Measurements from ENCODE around the gene RAD52.

RAD52 gene

DNA sequence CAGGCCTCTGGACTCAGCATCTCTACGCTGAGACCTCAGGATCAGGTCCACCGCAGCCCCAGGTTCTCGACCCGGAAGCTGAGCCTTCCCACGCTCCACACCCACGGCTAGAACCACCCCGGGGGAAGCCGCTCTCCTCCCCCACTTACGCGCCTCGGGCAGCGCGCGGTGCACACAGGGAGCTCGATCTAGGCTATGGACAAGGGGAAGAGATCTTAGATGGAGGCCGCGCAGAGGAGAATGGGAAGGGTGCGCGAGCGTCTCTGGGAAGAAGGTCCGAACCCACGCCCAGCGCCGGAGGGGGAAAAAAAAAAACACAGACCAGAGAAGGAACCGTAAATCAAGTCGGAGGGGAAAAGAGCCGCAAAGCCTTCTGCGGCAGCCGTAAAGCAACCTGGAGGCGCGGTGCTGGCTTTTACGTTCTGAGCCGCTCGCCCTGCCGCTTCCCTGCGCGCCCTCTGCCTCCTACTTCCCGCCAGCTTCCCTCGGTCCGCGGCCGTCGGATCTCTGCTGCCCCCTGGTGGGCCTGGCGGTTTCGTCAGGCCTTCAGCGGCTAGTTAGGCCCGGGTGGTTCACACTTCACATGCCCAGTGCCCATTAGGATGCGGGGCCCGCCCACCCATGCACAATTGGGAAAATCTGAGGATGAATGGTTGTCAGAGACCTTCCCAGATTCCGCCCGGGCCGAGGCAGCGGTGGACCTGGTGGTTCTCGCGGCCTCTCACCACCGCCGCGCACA is at the start of gene RAD52:
Gene RAD52 (minus strand): TSS at position 242 of the 739 bp plus-strand sequence. CDS start 16,636 bp downstream, outside the sequence.
- peak; percentile 96 for DNase-seq (ENCODE audit: low read depth)

DNA sequence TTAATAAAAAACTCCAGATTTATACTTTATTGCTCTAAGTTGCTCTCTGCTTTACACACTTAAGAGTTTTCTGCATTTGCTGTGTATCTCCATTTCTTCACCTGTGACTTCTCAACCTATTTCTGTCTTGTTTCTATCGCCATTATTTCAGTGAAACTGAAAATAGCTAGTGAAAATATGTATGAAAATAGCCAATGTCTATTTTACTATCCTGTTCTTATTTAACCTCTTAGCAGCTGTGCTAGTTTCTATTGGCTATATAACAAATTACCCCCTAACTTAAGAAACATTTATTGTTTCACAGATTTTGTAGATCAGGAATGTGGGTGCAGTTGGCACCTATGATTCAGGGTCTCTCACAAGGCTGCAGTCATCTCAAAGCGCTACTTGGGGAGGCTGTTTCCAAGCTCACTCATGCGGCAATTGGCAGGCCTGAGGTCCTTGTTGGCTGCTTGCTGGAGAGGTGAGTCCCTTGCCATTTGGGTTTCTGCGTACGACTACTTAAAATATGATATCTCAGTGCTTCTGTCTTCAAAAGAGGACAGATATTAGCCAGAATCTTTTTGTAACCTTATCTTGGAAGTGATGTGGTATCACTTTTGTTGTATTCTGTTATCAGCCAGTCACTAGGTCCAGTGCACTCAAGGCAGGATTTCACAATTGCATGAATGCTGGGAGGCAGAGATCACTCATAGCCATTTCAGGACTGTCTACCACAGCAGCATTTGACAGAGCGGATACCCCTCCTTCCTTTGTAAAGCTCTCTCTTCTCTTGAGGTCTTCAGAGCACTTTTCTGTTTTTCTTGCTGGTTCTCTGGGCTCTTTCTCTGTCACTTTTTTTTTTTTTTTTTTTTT is 48.8 kb upstream of the RAD52 start:
- DNase-seq (ENCODE audit: low read depth): no peak

DNA sequence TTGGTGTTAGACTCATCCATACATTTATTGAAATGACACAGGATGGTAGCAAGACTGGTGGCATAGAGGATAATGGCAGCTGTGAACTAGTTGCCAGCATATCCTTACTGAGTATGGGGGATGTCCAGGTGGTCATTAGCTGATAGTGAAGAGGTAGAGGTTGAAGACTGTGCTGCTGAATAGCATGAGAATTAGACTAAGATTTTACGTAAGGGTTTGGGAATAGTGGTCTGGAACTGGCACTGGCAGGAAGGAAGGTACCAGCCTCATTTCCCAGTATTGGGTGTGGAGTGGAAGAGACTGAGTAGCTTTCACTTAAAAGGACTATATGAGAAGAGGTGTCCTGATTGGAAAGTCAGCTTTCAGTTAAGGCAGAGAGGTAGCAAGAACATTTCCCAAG is 48.0 kb upstream of the RAD52 start:
- no peak for DNase-seq (ENCODE audit: low read depth)

DNA sequence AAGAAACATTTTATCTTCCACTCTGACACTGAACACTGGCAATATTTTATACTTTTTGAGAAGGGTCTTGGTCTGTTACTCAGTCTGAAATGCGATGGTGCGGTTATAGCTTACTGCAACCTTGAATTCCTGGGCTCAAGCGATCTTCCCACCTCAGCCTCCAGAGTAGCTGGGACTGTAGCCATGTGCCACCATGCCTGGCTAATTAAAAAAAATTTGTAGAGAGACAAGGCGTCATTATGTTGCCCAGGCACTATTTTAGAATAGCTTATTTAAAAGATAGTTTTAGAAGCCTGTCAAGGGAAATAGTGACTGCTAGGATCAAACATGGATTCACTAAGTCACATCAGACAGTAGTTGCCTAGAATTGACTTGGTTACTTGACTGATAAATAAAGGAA is 47.4 kb upstream of the RAD52 start:
- DNase-seq (ENCODE audit: low read depth): no peak

DNA sequence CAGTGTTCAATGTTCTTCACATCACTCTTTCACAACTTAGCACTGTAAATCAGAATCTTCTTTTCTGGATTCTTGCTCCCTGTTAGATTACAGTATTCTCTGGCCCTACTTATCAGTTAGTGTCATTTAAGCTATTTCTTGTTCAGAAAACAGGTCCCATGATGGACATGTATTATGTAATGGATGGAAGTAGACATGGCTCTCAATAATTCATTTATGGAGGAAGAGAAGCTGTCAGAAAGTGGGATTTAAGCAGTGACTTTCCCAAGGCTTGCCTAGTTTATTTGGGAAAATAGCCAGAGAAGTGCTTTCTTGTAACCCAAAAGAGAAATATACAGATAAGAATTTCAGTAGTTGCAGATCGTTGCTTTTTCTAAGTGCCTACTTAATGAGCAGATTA is 43.2 kb upstream of the RAD52 start:
- DNase-seq (ENCODE audit: low read depth): no peak

DNA sequence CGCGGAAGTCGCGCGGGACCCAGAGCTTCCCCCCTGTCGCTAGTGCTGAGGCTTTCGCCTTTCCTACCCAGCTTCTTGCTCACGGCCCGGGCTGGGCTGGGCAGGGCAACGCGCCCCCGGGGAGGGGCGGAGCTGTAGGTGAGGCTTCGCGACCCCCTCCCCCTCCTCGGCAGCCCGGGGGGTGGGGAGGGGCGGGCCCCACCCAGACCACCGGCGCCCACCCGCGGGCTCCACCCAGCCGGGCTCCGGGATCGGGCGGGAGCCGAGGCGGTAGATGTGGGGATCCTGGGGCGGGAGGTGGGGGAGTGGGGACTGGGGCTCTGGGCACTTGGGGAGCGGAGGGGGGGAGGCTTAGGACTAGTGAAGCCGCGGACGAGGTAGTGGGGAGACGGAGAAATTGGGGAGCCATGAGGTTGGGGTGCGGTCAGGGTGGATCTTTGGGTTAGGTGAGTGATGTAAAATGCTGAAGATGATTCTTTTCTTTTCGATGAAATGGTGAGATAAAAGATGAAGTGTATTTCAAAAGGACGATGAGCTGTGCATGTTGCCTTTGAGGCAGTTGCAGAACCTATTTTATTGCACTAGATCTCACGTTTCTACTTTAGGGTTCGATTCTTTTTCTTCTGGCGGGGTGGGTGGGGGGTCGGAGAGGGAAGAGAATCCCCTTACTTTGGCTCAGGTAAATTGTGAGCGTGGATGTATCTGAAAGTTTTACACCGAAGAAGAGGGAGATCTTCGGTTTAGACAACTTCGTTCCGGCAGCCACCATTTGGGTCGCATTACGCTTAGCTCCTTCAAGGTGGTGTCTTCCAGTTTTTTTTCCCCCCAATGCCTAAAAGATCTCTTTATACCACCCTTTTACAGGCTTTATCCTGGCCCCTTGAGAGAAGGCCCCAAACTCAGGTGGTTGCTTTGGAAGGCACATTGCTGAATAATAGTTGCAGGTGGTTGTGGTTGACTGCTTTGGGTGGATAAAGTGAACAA is 42.1 kb upstream of the RAD52 start:
- DNase-seq (ENCODE audit: low read depth): no peak

DNA sequence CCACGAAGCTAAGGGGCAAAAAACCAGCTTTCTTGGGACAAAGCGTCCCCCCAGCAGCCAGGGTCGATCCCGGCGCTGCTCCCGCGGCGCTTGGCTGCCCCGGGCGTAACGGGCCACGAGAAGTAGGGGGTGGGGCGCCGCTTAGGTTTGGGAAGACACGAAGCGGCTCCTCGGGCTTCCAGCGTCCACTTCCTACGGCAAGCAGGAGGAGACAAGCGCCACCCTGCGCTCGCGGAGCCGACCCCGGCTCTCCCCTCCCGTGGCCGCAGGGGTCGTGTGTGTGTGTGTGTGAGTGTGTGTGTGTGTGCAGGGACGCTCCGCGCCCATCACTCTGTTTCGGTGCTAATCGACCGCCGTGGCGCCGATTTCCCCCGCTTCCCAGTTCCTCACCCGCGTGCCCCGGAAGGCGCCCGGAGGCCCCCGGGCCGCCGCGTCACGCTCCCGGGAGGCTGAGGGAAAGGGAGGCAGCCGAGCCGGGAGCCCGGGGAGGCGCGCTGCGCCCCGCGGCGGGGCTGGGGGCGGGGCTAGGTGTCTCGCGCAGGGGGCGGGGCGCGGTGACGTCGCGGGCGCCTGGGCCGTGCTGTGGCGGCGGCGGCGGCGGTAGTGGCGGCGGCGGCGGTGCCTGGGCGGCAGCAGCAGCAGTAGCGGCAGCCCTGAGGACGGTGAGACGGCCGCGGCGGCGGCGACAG is 41.3 kb upstream of the RAD52 start, which contains the start of gene ERC1:
Gene ERC1 (plus strand): TSS at position 563 of the 689 bp plus-strand sequence. CDS start 36,681 bp downstream, outside the sequence.
- DNase-seq (ENCODE audit: low read depth): peak; percentile 87

DNA sequence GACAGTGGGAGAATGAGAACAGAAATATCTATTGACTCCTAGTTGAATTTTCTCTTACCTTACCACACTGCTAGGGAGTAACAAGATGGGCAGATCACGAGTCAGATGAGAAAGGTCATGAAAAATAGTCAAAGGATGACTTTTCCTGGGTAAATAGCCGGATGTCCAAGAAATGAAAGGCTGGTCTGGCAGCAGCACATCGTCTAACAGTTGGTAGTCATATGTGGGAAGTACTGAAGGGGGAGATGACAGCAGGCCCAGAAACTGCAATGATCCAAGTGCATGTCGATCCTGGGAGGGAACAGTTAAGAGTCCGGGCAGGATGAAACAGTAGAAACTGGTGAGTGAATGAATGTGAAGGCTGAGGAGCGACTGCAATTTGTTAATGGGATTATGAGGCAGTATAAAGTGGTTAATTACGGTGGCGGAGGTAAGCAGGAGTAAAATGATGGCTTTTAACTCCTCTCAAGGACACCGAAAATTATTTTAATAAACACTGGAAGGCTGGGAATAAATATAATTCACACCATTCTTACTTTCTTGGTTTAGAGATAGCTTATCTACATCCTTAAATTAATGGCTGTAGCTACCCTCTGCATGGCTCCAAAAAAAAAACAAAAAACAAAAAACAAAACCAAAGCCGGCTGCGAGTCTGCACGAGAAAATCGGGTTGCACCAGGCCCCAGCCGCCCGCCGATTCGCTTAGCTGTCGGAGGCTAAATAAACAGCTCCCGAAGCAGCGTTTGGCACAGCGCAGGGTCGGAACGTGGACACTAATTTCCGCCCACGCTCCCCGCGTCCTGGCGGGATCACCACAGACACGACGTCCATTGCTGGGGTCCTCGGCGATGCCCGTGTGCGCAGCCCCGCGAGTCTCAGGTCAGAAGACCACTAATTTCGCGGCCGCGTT is 40.5 kb upstream of the RAD52 start:
- DNase-seq (ENCODE audit: low read depth): peak; percentile 37

DNA sequence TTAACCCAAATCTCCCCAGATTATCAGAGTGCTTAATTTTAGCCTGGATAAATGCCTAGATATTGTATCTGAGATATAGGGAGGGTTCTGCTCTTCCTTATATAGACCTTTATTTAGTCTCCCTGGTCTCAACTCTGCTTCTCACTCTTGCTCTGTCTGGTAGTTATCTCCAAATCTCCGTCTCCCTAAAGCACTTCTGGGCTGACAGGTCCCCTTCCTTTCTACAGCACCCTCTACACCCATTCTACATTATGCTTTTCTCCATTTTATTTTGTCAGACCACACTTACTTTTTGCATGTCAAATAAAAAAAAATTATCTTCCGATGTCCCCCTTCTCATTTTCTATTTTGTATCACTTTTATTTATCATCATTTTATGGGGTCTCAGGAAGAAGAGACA is 39.6 kb upstream of the RAD52 start:
- no peak for DNase-seq (ENCODE audit: low read depth)

DNA sequence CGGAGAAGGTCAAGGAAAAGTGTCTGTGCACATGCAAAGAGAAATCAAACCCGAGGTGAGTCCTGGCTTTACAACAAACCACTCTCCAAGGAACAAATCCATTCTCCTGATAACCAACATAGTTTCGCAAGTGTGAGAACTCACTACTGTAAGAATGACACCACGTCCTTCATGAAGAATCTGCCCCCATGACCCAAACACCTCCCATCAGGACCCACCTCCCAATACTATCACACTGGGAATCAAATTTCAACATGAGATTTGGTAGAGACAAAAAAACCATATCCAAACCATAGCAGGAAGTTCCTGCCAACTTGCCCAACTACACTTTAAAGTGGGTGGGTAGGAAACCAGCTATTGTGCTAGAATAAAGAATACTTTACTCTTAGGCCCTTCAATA is 39.2 kb upstream of the RAD52 start:
- DNase-seq (ENCODE audit: low read depth): no peak

DNA sequence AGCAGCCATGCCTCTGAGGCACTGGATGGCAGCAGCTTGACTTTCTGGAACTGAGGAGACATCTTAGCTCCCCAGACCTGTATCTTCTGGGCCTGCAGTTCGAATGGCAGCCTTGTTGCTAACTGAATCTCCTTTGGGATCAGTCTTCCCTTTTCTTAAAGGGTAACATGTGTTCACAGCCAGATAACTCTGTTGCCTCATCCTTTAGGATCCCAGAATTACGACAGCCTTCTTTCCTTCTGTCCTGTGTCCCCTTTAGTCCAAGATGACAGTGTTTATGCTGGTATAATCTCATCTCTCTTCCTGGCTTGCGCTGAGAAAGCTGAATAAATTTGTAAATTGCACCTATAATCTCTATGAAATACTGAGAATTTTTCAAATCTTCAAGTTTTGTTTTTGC is 32.5 kb upstream of the RAD52 start:
- DNase-seq (ENCODE audit: low read depth): no peak

DNA sequence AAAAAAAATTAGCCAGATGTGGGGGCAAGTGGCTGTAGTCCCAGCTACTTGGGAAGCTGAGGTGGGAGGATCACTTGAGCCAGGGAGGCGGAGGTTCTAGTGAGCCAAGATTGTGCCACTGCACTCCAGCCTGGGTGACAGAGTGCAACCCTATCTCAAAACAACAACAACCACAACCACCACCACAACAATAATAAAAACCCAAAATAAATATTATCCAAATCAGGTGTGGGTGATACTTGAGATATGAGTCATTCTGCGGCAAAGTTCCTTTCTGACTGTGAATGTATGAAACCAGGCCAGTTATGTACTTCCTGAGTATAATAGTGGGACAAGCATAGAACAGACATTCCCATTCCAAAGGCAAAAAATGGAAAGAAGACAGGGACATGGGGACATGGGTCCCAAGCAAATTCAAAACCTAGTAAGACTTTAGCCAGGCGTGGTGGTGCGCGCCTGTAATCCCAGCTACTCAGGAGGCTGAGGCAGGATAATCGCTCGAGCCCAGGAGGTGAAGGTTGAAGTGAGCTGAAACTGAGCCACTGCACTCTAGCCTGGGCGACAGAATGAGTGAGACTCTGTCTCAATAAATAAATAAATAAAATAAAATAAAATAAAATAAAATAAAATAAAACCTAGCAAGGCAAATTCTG is 31.8 kb upstream of the RAD52 start:
- DNase-seq (ENCODE audit: low read depth): no peak

DNA sequence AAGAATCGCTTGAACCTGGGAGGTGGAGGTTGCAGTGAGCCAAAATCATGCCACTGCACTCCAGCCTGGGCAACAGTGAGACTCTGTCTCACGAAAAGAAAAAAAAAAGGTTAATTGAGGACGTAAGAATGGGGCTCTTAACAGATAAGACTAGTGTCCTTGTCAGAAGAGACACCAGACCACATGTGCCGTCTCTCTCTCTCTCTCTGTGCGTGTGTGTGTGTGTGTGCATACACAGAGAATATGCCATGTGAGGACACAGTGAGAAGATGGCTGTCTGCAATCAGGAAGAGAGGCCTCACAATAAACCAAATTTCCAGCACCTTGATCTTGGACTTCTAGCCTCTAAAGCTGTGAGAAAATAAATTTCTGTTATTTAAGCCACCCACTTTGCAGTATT is 29.9 kb upstream of the RAD52 start:
- no peak for DNase-seq (ENCODE audit: low read depth)

DNA sequence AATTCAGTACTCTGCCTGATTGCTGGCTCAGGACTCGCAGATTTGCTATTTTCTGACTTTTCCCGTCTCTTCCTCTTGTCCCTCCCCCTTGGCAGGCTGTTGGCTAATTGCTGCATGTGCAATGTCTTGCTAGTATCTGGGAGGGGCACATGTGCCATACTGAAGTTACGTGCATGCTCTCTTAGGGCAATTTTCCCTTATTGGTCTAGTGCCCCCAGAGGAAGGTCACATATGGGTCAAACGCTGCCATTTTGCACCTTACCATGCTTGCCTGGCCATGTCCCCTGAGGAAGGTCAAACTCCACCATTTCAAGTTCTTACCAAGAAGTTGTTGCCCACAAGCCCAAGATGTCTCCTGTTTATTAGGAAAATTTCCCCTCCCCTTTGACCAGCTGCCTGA is 27.7 kb upstream of the RAD52 start:
- no peak for DNase-seq (ENCODE audit: low read depth)

DNA sequence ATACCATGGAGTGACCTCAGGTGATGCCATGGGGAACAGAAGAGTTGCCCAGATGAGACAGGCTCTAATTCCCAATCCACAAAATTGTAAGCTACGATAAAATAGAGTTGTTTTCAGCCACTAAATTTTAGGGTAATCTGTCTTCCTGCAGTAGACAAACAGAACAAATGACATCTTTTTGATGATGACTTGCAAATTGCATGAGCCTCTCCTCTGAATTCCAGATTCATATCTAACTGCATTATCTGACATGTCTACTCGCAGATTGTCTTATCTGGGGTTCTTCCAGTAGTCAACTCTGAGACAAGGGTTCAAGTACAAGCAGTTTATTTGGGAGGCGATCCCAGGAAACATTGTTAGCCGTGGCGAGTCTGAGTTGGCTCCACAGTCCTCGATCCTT is 27.1 kb upstream of the RAD52 start:
- no peak for DNase-seq (ENCODE audit: low read depth)

DNA sequence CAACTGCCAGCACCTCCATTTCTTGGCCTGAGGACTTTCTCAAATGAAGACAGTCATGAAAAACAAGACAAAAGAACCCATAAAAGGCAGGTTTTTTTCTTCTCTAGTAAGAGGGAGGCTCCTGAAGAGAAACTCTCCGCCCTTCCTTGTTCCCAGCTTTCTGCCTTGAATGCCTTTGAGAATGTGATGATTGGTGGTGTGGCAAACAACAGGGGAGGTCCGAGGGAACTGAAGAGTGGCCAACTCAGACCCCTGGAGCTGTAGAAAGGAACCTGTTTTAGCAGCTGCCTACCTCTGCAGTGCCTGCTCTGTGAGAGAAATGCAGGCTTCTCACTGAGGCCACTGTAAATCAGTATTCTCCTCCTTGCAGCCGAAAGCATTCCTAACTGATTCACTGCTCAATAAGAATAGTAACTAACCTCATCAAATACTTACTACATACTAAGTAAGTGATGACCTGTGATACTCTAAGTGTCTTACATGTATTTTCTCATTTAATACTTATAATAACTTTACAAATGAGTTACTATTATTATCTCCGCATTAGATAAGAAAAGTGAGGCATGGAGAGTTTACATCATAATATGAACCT is 24.9 kb upstream of the RAD52 start:
- DNase-seq (ENCODE audit: low read depth): no peak

DNA sequence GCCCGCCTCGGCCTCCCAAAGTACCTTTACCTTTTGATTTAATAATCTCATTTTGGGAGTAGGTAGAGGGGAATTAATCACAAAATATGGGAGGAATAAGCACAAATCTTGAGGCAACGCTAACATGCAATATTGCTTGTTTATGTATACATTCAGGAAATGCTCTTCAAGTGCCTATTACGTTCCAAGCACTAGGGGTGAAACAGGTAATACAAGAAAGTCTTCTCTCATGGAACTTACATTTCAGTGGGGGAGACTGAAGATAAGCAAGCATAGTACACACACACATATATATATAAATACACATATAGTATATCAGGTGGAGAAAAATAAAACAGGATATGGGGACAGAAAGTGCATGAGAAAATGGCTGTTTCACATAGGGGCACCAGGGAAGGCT is 22.5 kb upstream of the RAD52 start:
- no peak for DNase-seq (ENCODE audit: low read depth)

DNA sequence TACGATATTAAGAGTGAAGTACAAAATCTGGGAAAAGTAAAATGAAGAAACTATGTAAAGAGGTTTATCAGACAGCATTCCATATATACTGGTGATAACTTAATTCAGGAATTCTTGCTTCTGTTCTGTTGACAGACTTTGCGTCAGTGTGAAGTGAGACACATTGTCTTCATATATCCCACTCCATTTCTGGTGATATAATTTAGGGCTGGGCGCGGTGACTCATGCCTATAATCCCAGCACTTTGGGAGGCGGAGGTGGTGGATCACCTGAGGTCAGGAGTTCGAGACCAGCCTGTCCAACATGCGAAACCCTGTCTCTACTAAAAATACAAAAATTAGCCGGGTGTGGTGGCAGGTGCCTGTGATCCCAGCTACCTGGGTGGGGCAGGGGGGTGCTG is 20.3 kb upstream of the RAD52 start:
- DNase-seq (ENCODE audit: low read depth): no peak

DNA sequence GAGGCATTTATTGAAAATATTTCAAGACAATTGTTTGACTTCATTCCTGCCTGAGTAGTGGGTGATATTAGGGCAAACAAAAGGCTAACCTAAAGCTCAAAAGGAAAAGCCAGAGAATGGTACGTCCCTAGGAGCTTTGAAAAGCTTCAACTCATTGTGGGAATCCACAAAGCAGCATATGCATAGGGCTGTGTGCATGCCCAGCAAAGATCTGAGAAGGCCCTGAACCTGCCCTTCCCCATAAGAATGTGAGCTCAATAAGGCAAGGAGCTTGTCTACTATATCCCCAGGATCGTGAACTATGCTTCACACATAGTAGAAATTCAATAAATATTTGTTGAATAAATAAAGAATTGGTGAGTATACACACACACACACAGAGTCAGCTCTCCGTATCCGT is 19.1 kb upstream of the RAD52 start:
- DNase-seq (ENCODE audit: low read depth): no peak

DNA sequence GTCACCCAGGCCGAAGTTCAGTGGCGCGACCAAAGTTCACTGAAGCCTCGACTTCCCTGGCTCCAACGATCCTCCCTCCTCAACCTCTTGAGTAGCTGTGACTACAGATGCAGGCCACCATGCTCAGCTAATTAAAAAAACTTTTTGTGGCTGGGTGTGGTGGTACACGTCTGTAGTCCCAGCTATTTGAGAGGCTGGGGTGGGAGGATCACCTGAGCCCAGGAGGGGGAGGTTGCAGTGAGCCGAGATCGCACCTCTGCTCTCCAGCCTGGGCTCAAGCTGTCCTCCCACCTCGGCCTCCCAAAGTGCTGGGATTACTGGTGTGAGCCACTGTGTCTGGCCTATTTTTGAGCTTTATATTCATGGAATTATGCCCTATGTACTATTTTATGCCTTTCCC is 18.1 kb upstream of the RAD52 start:
- DNase-seq (ENCODE audit: low read depth): no peak
